ENCODE measurements around the gene MFRP.

Gene MFRP

GRCh38 chr11:119382101-119382500, 35.6 kb upstream of the MFRP start:
- Histone ChIP-seq H3K36me3 (no peaks in the 10 kb centered on the region), H3K9me3 (no peaks in the 10 kb centered on the region), H3K27ac (no peak overlapping the region), H3K4me1 (ENCODE audit: control insufficient read depth in 1 of 2, insufficient read depth in 1 of 2, low read depth in 1 of 2, low read length in 1 of 2) (peaks cover 14 to 15% of the 10 kb centered on the region in 2 experiments), H3K4me3 (ENCODE audit: low read depth in 1 of 2, low read length in 1 of 2) (peak overlapping the region; percentile 55), H3K27me3 (peaks cover 67% of the 10 kb centered on the region)
- TF ChIP-seq CTCF (IDR thresholded peaks at IDR 0.05) = no peak

- Histone ChIP-seq H3K4me1 (ENCODE audit: control insufficient read depth in 1 of 2, insufficient read depth in 1 of 2, low read depth in 1 of 2, low read length in 1 of 2) (peaks cover 14 to 15% of the 10 kb centered on the region in 2 experiments), H3K9me3 (no peaks in the 10 kb centered on the region), H3K27ac (no peak within 1 kb of the TSS), H3K36me3 (no peaks in the 10 kb centered on the region), H3K4me3 (ENCODE audit: low read depth in 1 of 2, low read length in 1 of 2) (peak within 1 kb of the TSS; percentile 55), H3K27me3 (peaks cover 67% of the 10 kb centered on the region)
- TF ChIP-seq CTCF (IDR thresholded peaks at IDR 0.05) = peak; percentile 90
These were observed 34.9 kb upstream of the MFRP start, which contains the start of gene USP2 for GRCh38 chr11:119381181-119381988. Gene USP2 (minus strand): TSS chr11:119381690. CDS start chr11:119373480, 8,210 bp downstream.

- no peak for TF ChIP-seq CTCF (IDR thresholded peaks at IDR 0.05)
- Histone ChIP-seq H3K4me1 (ENCODE audit: control insufficient read depth in 1 of 2, insufficient read depth in 1 of 2, low read depth in 1 of 2, low read length in 1 of 2) (peaks cover 14 to 15% of the 10 kb centered on the region in 2 experiments), H3K36me3 (no peaks in the 10 kb centered on the region), H3K27ac (no peak overlapping the region), H3K4me3 (ENCODE audit: low read depth in 1 of 2, low read length in 1 of 2) (peak overlapping the region in 1 of 2 experiments; percentile 55), H3K27me3 (peaks cover 64% of the 10 kb centered on the region), H3K9me3 (no peaks in the 10 kb centered on the region)
These were observed 34.3 kb upstream of the MFRP start for GRCh38 chr11:119380827-119381180.

- no peak overlapping the region for H3K27ac ChIP-seq
- peaks cover 14 to 15% of the 10 kb centered on the region in 2 experiments for H3K4me1 ChIP-seq (ENCODE audit: control insufficient read depth in 1 of 2, insufficient read depth in 1 of 2, low read depth in 1 of 2, low read length in 1 of 2)
- H3K9me3 ChIP-seq = no peaks in the 10 kb centered on the region
- H3K4me3 ChIP-seq (ENCODE audit: low read depth in 1 of 2, low read length in 1 of 2) = no peak overlapping the region
- H3K36me3 ChIP-seq = no peaks in the 10 kb centered on the region
- H3K27me3 ChIP-seq = peaks cover 59% of the 10 kb centered on the region
- no peak for TF ChIP-seq CTCF (IDR thresholded peaks at IDR 0.05)
These were observed 33.8 kb upstream of the MFRP start for GRCh38 chr11:119380160-119380826.

- Histone ChIP-seq H3K9me3 (no peaks in the 10 kb centered on the region), H3K36me3 (no peaks in the 10 kb centered on the region), H3K4me3 (ENCODE audit: low read depth in 1 of 2, low read length in 1 of 2) (no peak overlapping the region), H3K27me3 (peaks cover 46% of the 10 kb centered on the region), H3K4me1 (ENCODE audit: control insufficient read depth in 1 of 2, insufficient read depth in 1 of 2, low read depth in 1 of 2, low read length in 1 of 2) (peaks cover 14 to 15% of the 10 kb centered on the region in 2 experiments), H3K27ac (no peak overlapping the region)
- TF ChIP-seq CTCF (IDR thresholded peaks at IDR 0.05) = no peak
These were observed 32.5 kb upstream of the MFRP start for GRCh38 chr11:119378851-119379465.

All from neutrophil (primary cell).